Stimulated activated CD4-positive, alpha-beta T cell treated with anti-CD3 and anti-CD28 coated beads, Interleukin-4, amount 100 ng/mL, for 24 hours (primary cell): ENCODE results near the gene NRL.
"Not testable (repeated sequence)": the region's sequence is repeated elsewhere in the genome, so short reads cannot be mapped to it uniquely, and the experiment has no call there.

Experiments used
- DNase-seq: peaks from one replicate; pipeline ENCODE4 v3.0.0-alpha.2; 2020

Gene NRL

DNA sequence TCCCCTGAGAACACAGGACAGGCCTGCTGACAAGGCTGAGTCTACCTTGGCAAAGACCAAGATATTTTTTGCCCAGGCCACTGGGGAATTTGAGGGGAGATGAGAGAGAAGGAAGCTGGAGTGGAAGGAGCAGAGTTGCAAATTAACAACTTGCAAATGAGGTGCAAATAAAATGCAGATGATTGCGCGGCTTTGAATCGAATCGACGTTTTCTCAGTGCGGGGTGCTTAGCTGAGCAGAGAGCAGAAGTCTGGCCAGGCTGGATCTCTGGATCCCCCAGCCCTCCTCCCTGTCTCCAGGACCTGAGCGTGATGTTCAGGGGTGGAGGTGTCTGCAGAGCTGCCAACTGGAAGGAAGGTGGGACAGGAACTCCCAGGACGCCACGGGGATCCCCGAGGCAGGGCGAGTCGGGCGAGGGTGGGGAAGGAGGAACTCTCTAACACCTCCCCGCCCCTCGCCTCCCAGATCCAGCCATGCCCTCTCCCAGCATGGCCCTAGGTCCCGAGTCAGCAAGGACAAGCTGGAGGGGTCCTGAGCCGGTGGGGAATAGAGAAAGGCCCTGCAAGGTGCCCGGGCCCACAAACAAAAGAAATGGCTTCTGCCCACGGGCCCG is 63.5 kb downstream of the NRL start:
- DNase-seq: no peak

DNA sequence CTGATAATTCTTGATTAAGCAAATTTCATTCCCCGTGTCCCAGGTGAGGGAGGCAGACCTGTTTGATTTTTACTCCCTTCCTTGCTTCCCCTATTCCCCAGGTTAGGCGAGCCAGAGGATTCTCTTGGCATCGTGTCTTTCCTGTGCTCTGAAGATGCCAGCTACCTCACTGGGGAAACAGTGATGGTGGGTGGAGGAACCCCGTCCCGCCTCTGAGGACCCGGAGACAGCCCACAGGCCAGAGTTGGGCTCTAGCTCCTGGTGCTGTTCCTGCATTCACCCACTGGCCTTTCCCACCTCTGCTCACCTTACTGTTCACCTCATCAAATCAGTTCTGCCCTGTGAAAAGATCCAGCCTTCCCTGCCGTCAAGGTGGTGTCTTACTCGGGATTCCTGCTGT is 64.0 kb downstream of the NRL start:
- not testable (repeated sequence) for DNase-seq

DNA sequence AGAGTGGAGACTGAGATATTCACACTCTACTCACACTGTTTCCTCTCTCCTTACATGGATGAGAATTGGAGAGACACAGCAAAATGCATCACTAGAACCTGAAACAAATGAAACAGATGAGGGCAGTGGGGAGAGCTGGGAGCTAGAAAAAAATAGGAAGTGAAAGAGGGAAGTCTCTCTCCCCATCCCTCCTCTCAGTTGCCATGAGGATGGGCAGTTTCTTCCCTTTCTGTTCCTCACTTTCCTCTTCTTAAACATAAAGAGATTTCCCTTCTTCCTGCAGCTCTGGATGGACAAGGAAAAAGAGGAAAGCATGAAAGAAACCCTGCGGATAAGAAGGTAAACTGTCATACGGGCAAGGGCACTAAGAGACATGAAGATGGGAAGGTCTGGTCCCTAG is 65.7 kb downstream of the NRL start:
- not testable (repeated sequence) for DNase-seq

DNA sequence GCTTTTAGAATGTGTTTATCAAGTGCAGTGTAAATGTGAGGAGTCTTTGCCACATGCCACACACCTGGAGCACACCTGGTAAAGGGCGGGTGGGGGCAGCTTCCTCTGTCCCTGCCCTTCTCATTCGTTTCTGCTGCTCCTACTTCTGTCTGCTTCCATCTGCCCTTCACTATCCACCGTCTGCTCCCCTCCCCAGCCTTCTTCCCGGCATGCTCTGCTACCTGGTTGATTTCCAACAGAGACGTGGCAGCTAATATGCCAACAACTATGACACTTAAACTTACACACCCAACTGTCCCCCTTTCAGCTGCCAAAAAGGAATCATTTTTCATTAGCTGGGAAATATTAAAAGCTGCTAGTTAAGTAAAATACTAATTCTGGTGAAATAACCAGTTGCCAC is 72.0 kb downstream of the NRL start:
- no peak for DNase-seq

DNA sequence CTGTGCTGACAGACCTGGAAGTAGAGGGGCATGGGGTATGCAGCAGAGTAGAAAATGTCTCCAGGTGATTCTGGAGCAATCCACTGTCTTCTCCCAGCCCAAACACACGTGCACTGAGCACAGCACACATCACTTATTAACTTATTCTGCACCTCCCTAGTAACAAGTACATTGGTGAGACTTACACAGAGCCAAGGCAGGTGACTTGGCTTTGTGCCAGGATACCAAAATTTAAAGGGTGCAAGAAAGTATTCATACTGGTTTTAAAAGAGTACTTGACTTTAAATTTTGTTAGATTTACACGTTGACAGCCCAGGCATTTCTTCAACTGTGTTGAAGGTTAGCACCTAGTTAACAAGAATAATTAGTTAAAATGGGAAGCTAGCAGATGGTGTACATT is 74.1 kb downstream of the NRL start:
- no peak for DNase-seq

DNA sequence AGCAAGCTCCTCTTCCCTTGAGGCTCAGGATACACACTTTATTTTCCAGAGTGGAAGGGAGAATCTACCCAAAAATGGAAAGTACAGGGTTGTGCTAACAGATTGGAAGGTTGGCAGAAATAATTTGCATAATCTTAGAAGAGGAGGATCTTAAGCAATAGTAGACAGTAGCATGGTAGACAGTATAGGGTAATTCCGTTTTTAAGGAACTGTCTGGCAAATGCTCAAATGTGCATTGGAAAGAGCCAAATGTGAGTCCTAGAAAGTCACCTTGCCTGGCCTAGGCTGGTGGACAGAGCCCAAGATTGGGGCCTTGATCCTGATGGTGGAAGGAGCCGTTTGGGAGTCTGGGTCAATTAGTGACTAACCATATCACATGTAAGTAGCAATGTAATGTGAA is 76.1 kb downstream of the NRL start:
- no peak for DNase-seq

DNA sequence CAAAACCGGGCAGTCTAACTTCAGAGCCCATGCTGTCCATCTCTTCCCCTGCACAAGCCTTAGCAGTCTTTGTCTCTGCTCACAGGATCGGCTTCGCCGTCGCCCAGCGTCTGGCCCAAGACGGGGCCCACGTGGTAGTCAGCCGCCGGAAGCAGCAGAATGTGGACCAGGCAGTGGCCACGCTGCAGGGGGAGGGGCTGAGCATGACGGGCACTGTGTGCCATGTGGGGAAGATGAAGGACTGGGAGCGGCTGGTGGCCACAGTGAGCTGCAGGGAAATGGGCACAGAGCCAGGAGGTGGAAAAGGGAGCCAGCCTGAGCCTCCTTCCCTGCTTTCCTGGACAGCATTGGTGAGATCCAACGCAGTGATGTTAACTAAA is 77.1 kb downstream of the NRL start:
- DNase-seq: no peak

DNA sequence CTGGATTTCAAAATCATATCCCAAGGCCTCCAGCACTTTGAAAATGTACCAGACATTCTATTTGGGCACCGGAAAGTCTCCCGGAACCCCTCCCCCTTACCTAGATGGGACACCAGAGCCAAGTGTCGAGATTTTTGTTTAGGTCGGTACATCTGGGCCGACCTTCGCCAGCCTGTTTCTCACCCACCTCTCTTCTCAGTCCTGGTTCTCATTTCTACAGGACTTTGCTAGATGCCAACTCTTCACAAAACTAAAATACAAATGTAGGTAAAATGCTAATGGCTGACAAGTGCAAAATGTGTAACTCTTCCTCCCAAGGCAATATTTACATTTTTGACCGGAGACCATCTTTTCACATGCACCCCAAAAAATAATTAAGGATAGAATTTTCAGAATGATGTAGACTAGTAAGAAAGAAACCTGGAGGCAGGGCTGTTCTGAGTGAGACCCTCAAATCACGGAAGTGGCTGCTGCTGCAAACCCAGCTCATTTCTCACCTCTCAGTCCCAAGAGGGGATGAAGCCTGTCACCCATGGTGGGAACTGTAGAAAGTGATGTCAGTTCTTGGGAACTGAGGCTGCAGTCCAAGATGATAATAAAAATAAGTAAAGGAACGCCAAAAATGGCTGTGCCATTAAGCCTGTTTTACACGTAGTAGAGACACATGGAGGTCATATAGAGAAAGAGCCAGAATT is 77.6 kb downstream of the NRL start:
- not testable (repeated sequence) for DNase-seq

DNA sequence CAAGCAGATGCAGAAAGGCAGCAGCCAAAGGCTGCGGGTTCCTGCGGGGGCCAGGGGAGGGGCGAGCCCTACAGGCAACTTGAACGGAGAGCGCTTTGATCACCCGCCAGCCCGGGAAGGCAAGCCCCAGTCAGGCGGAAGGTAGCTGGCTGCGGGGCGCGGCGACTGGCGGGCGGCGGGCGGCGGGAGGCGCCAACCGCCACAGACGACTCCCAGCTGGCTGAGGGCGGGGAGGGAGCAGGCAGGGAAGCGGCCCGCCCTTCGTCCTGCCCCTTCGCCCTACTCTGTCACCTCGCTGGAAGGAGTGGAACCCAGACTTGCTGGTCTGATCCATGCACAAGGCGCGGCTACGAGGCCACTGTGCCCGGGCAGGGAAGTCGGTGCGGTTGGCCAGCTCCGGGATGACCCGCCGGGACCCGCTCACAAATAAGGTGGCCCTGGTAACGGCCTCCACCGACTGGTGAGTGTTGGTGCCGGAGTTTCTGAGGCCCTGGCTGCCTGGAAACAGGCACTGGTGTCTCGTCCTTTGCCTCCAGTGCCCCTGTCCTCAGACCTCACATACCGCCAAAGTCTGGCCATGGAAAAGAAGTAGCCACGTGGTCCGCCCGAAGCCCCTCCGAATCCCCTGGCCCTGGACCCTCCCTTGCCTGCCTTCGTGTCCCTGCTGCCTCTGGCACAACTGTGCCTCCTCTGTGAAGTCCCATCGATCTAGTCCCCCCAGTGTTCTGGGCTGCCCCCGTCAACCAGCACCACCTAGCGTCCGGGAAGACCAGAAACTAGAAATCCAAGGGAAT is 78.4 kb downstream of the NRL start:
- DNase-seq: peak; percentile 67

DNA sequence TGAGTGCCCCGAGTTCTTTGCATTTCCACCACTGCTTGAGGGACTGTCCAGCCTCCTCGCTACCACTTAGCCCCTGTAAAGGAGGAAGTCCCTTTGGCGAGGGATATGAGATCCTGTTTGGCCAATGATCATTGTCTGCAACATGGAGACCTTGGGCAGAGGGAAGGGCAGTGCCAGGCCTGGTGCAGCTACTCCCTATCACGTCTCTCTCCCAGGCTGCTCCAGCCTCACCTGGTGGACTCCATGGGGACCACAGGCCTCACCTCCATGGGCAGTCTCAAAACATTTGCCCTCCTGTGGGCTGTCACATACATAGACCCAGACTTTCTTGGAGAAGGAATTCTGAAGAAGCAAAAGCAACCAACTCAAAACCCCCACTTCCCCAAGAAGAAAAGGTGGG is 79.0 kb downstream of the NRL start:
- not testable (repeated sequence) for DNase-seq

DNA sequence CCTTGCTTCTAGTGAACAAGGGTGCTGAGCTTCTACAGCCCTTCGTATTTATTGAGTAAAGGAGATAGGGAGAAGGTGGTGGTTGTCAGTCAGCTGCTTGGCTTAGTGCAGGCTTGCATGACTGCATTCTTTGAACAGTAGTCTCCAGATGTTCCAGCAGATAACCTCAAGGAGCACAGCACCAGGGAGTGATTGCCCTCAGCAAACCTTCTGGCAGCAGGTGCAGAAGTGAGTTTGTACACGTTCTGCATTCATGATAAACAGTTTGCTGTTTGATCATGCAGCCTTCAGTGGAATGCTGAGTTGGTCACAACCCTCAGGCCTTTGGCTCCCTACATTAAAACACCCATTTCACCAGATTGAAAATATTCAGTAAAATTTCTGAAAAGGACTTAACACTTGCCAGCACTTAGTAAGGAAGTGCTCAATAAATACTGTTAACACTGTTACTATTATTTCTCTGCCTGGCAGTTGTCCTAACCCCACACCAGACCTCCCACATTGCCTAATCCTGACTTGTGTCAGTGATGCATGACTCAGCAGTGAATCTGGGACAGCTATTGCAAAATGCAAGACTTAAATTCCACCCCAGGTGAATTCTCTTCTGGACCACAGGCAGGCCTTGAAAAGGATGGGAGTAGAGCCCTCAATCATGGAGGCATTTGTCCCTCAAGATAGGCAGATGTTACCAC is 81.9 kb downstream of the NRL start:
- DNase-seq: no peak

DNA sequence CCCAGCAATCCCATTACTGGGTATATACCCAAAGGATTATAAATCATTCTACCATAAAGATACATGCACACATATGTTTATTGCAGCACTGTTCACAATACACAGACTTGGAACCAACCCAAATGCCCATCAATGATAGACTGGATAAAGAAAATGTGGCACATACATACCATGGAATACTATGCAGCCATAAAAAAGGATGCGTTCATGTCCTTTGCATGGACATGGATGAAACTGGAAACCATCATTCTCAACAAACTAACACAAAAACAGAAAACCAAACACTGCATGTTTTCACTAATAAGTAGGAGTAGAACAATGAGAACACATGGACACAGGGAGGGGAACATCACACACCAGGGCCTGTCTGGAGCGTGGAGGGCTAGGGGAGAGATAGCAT is 83.4 kb downstream of the NRL start:
- DNase-seq: not testable (repeated sequence)

DNA sequence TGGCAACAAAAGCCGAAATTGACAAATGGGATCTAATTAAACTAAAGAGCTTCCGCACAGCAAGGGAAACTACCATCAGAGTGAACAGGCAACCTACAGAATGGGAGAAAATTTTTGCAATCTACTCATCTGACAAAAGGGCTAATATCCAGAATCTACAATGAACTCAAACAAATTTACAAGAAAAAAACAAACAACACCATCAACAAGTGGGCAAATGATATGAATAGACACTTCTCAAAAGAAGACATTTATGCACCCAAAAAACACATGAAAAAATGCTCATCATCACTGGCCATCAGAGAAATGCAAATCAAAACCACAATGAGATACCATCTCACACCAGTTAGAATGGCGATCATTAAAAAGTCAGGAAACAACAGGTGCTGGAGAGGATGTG is 85.1 kb downstream of the NRL start:
- not testable (repeated sequence) for DNase-seq
